SK-N-SH (cell line): Measurements from ENCODE around the gene CD72. TPM values are rescaled to one million over a fixed set of nuclear protein-coding genes. Genes with fewer than 3 reads are reported as not detected.

Source experiments
- CTCF ChIA-PET: fragments of 300-600, 350-600 bp; formaldehyde crosslinking; extraction: SDS; loops from one replicate; lab custom pipeline; 2021; lab: Yijun Ruan, JAX
- POLR2A ChIA-PET: fragments of 350-600 bp; sonication (Branson Sonifier 250); formaldehyde crosslinking; extraction: SDS; loops from one replicate; lab custom pipeline; 2020; ENCODE audit warnings: antibody characterized with exemption, inconsistent platforms; lab: Yijun Ruan, JAX
- DNase-seq: peaks from one replicate; pipeline ENCODE4 v3.0.0; 2012
- H2AFZ ChIP-seq: fragments of 200-600 bp; sonication (generic); 2 replicates; pipeline ENCODE4 v1.8.1; 2016; ENCODE audit warnings: antibody characterized with exemption, mild to moderate bottlenecking, low read depth
- H3F3A ChIP-seq: fragments of 200-600 bp; sonication (generic); replicated peaks from 2 replicates; pipeline ENCODE3; 2016; ENCODE audit warnings: antibody characterized with exemption, mild to moderate bottlenecking; ENCODE audit not compliant: insufficient read depth
- H3K27ac ChIP-seq, 2 experiments: fragments of 200-500 bp in 1 of 2; fragments of 200-600 bp in 1 of 2; sonication (Bioruptor generic) in 1 of 2; sonication (generic), shearing (Covaris generic) in 1 of 2; 2 replicates each; pipeline versions ENCODE4 v1.5.1 to v1.6.1; 2014 to 2016; ENCODE audit warnings: low read depth in 2 of 2, inconsistent platforms in 1 of 2, low read length in 1 of 2, mild to moderate bottlenecking in 1 of 2, mixed read lengths in 1 of 2
- H3K27me3 ChIP-seq: fragments of 200-600 bp; sonication (generic), shearing (Covaris generic); 2 replicates; pipeline ENCODE4 v1.6.1; 2016; ENCODE audit warnings: mixed run types; ENCODE audit not compliant: insufficient read depth
- H3K36me3 ChIP-seq, 2 experiments: fragments of 200-500 bp in 1 of 2; fragments of 200-600 bp in 1 of 2; sonication (Bioruptor generic) in 1 of 2; sonication (generic) in 1 of 2; replicated peaks in 1 of 2; 2 replicates each; pipeline versions ENCODE3 to v1.5.1; 2014 to 2016; ENCODE audit warnings: low read length in 1 of 2, mild to moderate bottlenecking in 1 of 2; ENCODE audit not compliant: insufficient read depth in 2 of 2, control insufficient read depth in 1 of 2
- H3K4me1 ChIP-seq, 2 experiments: fragments of 200-500 bp in 1 of 2; fragments of 200-600 bp in 1 of 2; sonication (Bioruptor generic) in 1 of 2; sonication (generic), shearing (Covaris generic) in 1 of 2; 2 replicates each; pipeline versions ENCODE4 v1.5.1 to v1.6.1; 2014 to 2016; ENCODE audit warnings: low read depth in 1 of 2, low read length in 1 of 2, mixed run types in 1 of 2; ENCODE audit not compliant: insufficient read depth in 2 of 2, control insufficient read depth in 1 of 2
- H3K4me2 ChIP-seq: fragments of 200-600 bp; sonication (generic), shearing (Covaris generic); 2 replicates; pipeline ENCODE4 v1.6.1; 2017; ENCODE audit warnings: mixed run types
- H3K4me3 ChIP-seq, 2 experiments: fragments of 200-500 bp in 1 of 2; fragments of 200-600 bp in 1 of 2; sonication (Bioruptor generic) in 1 of 2; sonication (generic), shearing (Covaris generic) in 1 of 2; 2 replicates each; pipeline versions ENCODE4 v1.5.1 to v1.8.1; 2014 to 2016; ENCODE audit warnings: low read depth in 2 of 2, inconsistent platforms in 1 of 2, low read length in 1 of 2, mild to moderate bottlenecking in 1 of 2, mixed read lengths in 1 of 2, moderate library complexity in 1 of 2
- H3K79me2 ChIP-seq: fragments of 200-600 bp; sonication (generic); 2 replicates; pipeline ENCODE4 v1.8.1; 2017; ENCODE audit warnings: mild to moderate bottlenecking; ENCODE audit not compliant: insufficient read depth
- H3K9ac ChIP-seq: fragments of 200-600 bp; sonication (generic); 2 replicates; pipeline ENCODE4 v1.6.1; 2017; ENCODE audit warnings: mixed run types
- H3K9me2 ChIP-seq: fragments of 200-600 bp; sonication (generic); 2 replicates; pipeline ENCODE4 v1.6.1; 2017; ENCODE audit warnings: mixed run types
- H3K9me3 ChIP-seq: fragments of 200-600 bp; sonication (generic); 2 replicates; pipeline ENCODE4 v1.6.1; 2017; ENCODE audit warnings: mixed run types, mild to moderate bottlenecking, moderate library complexity
- H4K20me1 ChIP-seq: fragments of 200-600 bp; sonication (generic); 2 replicates; pipeline ENCODE4 v1.6.1; 2017; ENCODE audit warnings: mild to moderate bottlenecking, mixed run types; ENCODE audit not compliant: insufficient read depth
- CHD2 ChIP-seq: fragments of 150-350 bp; IDR thresholded peaks from 2 replicates; pipeline ENCODE4 v1.6.1; 2018; ENCODE audit warnings: low read length; ENCODE audit not compliant: partially characterized antibody
- ELF1 ChIP-seq: IDR thresholded peaks from 2 replicates; pipeline ENCODE4 v1.4.0; 2012
- EZH2phosphoT487 ChIP-seq: fragments of 200-600 bp; sonication (generic); IDR thresholded peaks from 2 replicates; pipeline ENCODE4 v1.6.1; 2017; ENCODE audit warnings: low read depth, mixed run types, mild to moderate bottlenecking, antibody characterized with exemption, moderate library complexity, borderline replicate concordance
- FOSL2 ChIP-seq: IDR thresholded peaks from 2 replicates; pipeline ENCODE4 v1.4.0; 2012; ENCODE audit warnings: low read depth, mild to moderate bottlenecking, moderate library complexity, borderline replicate concordance
- FOXM1 ChIP-seq: IDR thresholded peaks from 2 replicates; pipeline ENCODE4 v1.4.0; 2012; ENCODE audit warnings: low read depth, mild to moderate bottlenecking
- GABPA ChIP-seq: IDR thresholded peaks from 2 replicates; pipeline ENCODE4 v1.4.0; 2012; ENCODE audit warnings: low read depth, mild to moderate bottlenecking
- GATA2 ChIP-seq: sonication (generic); formaldehyde crosslinking; IDR thresholded peaks from 2 replicates; pipeline ENCODE4 v1.5.0; 2020; ENCODE audit warnings: mild to moderate bottlenecking, missing genetic modification reagents
- MEF2A ChIP-seq: IDR thresholded peaks from 2 replicates; pipeline ENCODE4 v1.4.0; 2012; ENCODE audit warnings: low read depth, borderline replicate concordance
- POLR2AphosphoS5 ChIP-seq: IDR thresholded peaks from 2 replicates; pipeline ENCODE4 v1.6.1; 2012; ENCODE audit warnings: low read depth, low read length
- RFX5 ChIP-seq: IDR thresholded peaks from 2 replicates; pipeline ENCODE4 v1.6.1; 2012; ENCODE audit warnings: mild to moderate bottlenecking, improper control_type of control experiment, low read length
- RXRA ChIP-seq: IDR thresholded peaks from 2 replicates; pipeline ENCODE4 v1.4.0; 2012; ENCODE audit warnings: low read depth, mild to moderate bottlenecking, borderline replicate concordance
- TEAD4 ChIP-seq: IDR thresholded peaks from 2 replicates; pipeline ENCODE4 v1.4.0; 2012; ENCODE audit warnings: mild to moderate bottlenecking, borderline replicate concordance; ENCODE audit not compliant: insufficient read depth
- YY1 ChIP-seq: IDR thresholded peaks from 2 replicates; pipeline ENCODE4 v1.4.0; 2012; ENCODE audit warnings: low read depth, mild to moderate bottlenecking
- WGBS: methylation state at CpG from one replicate; pipeline ENCODE4 v1.1.6; 2017; ENCODE audit warnings: low lambda C conversion rate; 5-methylcytosine and 5-hydroxymethylcytosine counted together
- polyA plus RNA-seq, 3 experiments: library from polyadenylated mRNA; depleted of rRNA; stranded (reverse); fragments of >200 nt; gene quantifications; 2 replicates each; pipeline ENCODE4 v1.2.3, GENCODE V29; 2012
- TF ChIP-seq, protein P1 (sequence below): fragments of 150-350 bp; IDR thresholded peaks from 2 replicates; pipeline ENCODE4 v1.6.1; 2017; ENCODE audit warnings: antibody characterized with exemption, low read length, low read depth, borderline replicate concordance
- TF ChIP-seq, protein P2 (sequence below): IDR thresholded peaks from 2 replicates; pipeline ENCODE4 v1.4.0; 2012; ENCODE audit warnings: low read depth
- TF ChIP-seq, protein P3 (sequence below): IDR thresholded peaks from 2 replicates; pipeline ENCODE4 v1.4.0; 2012; ENCODE audit warnings: low read depth, borderline replicate concordance
- TF ChIP-seq, protein P4 (sequence below): fragments of 200-600 bp; sonication (generic); IDR thresholded peaks from 2 replicates; pipeline ENCODE4 v1.6.1; 2017; ENCODE audit warnings: antibody characterized with exemption, mild to moderate bottlenecking, moderate library complexity
- TF ChIP-seq, protein P5 (sequence below): IDR thresholded peaks from 2 replicates; pipeline ENCODE4 v1.4.0; 2012; ENCODE audit warnings: low read depth, borderline replicate concordance

The CD72 gene
- polyA plus RNA-seq, 1 of the 3 experiments (the other 2 are of a cell fraction): 2.7 TPM

DNA sequence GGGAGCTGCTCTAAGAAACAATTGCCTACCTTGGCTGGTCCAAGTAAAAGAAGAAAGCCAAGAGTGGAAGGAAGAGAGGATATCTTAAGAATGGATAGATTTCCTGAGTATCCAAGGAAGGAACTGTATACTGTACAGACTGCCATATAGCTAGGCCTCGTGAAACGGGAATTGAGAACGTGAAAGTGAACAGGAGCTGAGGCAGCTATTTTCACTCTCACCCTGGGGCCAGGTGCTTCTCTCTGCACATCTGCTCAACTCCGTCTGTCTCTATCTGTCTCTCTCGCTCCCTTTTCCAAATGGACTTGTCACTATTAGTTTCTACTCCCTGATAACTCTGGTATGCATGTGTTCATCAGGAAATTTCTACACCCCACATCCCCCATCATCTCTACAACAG is 49.0 kb downstream of the CD72 start:
- H3K79me2 ChIP-seq: no peaks in the 10 kb centered on the region
- no peaks in the 10 kb centered on the region for H3K27me3 ChIP-seq
- ChIA-PET POLR2A (no interaction called here), CTCF (interaction anchor here (1.0 to 2.9 kb wide), 3 partner anchors 14 to 452 kb away, joined by 3 to 10 read pairs (median 3); no protein-coding TSS in a partner anchor)
- no peaks in the 10 kb centered on the region for H4K20me1 ChIP-seq
- H3K9me2 ChIP-seq: no peaks in the 10 kb centered on the region
- H3K4me2 ChIP-seq: no peak overlapping the region
- H3K4me3 ChIP-seq: no peak overlapping the region
- H3K27ac ChIP-seq: no peak overlapping the region
- peaks cover 3% of the 10 kb centered on the region for H3F3A ChIP-seq
- H3K9ac ChIP-seq: no peak overlapping the region
- no peak overlapping the region for H2AFZ ChIP-seq
- no peaks in the 10 kb centered on the region for H3K9me3 ChIP-seq
- DNase-seq: no peak
- no peaks in the 10 kb centered on the region for H3K4me1 ChIP-seq
- no peaks in the 10 kb centered on the region for H3K36me3 ChIP-seq
- TF ChIP-seq GATA2 (no peak), CHD2 (no peak), RFX5 (no peak), RXRA (no peak), MEF2A (no peak), EZH2phosphoT487 (no peak), FOXM1 (no peak), POLR2AphosphoS5 (no peak), ELF1 (no peak), GABPA (no peak), FOSL2 (no peak), TEAD4 (no peak), YY1 (no peak)
- TF ChIP-seq, protein P1, sequence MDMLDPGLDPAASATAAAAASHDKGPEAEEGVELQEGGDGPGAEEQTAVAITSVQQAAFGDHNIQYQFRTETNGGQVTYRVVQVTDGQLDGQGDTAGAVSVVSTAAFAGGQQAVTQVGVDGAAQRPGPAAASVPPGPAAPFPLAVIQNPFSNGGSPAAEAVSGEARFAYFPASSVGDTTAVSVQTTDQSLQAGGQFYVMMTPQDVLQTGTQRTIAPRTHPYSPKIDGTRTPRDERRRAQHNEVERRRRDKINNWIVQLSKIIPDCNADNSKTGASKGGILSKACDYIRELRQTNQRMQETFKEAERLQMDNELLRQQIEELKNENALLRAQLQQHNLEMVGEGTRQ: no peak
- TF ChIP-seq, protein P2, sequence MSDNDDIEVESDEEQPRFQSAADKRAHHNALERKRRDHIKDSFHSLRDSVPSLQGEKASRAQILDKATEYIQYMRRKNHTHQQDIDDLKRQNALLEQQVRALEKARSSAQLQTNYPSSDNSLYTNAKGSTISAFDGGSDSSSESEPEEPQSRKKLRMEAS: no peak
- TF ChIP-seq, protein P3, sequence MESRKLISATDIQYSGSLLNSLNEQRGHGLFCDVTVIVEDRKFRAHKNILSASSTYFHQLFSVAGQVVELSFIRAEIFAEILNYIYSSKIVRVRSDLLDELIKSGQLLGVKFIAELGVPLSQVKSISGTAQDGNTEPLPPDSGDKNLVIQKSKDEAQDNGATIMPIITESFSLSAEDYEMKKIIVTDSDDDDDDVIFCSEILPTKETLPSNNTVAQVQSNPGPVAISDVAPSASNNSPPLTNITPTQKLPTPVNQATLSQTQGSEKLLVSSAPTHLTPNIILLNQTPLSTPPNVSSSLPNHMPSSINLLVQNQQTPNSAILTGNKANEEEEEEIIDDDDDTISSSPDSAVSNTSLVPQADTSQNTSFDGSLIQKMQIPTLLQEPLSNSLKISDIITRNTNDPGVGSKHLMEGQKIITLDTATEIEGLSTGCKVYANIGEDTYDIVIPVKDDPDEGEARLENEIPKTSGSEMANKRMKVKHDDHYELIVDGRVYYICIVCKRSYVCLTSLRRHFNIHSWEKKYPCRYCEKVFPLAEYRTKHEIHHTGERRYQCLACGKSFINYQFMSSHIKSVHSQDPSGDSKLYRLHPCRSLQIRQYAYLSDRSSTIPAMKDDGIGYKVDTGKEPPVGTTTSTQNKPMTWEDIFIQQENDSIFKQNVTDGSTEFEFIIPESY: no peak
- TF ChIP-seq, protein P4, sequence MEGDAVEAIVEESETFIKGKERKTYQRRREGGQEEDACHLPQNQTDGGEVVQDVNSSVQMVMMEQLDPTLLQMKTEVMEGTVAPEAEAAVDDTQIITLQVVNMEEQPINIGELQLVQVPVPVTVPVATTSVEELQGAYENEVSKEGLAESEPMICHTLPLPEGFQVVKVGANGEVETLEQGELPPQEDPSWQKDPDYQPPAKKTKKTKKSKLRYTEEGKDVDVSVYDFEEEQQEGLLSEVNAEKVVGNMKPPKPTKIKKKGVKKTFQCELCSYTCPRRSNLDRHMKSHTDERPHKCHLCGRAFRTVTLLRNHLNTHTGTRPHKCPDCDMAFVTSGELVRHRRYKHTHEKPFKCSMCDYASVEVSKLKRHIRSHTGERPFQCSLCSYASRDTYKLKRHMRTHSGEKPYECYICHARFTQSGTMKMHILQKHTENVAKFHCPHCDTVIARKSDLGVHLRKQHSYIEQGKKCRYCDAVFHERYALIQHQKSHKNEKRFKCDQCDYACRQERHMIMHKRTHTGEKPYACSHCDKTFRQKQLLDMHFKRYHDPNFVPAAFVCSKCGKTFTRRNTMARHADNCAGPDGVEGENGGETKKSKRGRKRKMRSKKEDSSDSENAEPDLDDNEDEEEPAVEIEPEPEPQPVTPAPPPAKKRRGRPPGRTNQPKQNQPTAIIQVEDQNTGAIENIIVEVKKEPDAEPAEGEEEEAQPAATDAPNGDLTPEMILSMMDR: no peak
- TF ChIP-seq, protein P5, sequence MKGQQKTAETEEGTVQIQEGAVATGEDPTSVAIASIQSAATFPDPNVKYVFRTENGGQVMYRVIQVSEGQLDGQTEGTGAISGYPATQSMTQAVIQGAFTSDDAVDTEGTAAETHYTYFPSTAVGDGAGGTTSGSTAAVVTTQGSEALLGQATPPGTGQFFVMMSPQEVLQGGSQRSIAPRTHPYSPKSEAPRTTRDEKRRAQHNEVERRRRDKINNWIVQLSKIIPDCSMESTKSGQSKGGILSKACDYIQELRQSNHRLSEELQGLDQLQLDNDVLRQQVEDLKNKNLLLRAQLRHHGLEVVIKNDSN: no peak
- WGBS: 90% methylated on average over 5 of the region's 5 CpGs
